A673 (cell line): ENCODE data around the gene MTCH1.

Source experiments
- EZH2 ChIP-seq: fragments of 200-600 bp; sonication (generic); IDR thresholded peaks from 2 replicates; pipeline ENCODE4 v1.6.1; 2017; ENCODE audit warnings: borderline replicate concordance, low read depth, mild to moderate bottlenecking, mixed read lengths, antibody characterized with exemption, low read length; ENCODE audit not compliant: poor library complexity, severe bottlenecking
- TF ChIP-seq, protein P1 (sequence below): fragments of 300-800, 200-600 bp; sonication (generic); conservative IDR thresholded peaks from 2 replicates; pipeline ENCODE4 v1.5.1; 2017; ENCODE audit warnings: low read depth, mild to moderate bottlenecking, antibody characterized with exemption, low read length, moderate library complexity, mixed read lengths

DNA sequence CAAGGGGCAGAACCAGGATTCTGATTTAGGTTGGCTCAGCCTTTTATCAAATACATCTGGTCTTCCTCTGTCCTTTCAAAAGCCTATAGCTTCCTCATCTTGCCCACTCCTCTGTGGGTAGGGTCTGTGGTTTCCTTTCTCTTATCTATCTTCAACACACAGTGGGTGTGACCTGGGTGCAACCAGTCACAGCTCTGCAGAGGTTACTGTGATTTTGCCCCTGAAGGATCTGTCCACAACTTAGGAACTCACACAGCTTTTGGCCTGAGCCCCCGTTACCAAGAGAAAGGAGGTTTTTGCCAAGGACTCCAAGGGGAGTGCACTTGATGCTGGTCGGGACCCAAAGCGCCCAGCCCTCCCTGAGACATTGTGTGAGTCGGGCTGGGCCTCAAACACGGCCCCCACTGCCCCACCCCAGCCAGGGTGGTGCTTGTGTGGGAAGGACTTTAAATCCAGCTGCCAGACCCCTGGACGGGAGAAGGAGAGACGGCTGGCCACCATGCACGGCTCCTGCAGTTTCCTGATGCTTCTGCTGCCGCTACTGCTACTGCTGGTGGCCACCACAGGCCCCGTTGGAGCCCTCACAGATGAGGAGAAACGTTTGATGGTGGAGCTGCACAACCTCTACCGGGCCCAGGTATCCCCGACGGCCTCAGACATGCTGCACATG, 31.6 kb downstream of the MTCH1 start, which contains the start of gene PI16:
- TF ChIP-seq, protein P1, sequence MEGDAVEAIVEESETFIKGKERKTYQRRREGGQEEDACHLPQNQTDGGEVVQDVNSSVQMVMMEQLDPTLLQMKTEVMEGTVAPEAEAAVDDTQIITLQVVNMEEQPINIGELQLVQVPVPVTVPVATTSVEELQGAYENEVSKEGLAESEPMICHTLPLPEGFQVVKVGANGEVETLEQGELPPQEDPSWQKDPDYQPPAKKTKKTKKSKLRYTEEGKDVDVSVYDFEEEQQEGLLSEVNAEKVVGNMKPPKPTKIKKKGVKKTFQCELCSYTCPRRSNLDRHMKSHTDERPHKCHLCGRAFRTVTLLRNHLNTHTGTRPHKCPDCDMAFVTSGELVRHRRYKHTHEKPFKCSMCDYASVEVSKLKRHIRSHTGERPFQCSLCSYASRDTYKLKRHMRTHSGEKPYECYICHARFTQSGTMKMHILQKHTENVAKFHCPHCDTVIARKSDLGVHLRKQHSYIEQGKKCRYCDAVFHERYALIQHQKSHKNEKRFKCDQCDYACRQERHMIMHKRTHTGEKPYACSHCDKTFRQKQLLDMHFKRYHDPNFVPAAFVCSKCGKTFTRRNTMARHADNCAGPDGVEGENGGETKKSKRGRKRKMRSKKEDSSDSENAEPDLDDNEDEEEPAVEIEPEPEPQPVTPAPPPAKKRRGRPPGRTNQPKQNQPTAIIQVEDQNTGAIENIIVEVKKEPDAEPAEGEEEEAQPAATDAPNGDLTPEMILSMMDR: no peak
- no peak for TF ChIP-seq EZH2
